Measurements from ENCODE around the gene LATS2.

LATS2 gene

GRCh38 chr13:20994441-20994821, 67.0 kb downstream of the LATS2 start:
- DNase-seq (ENCODE audit: low read depth in 2 of 2, low spot score in 1 of 2) = no peak

DNA sequence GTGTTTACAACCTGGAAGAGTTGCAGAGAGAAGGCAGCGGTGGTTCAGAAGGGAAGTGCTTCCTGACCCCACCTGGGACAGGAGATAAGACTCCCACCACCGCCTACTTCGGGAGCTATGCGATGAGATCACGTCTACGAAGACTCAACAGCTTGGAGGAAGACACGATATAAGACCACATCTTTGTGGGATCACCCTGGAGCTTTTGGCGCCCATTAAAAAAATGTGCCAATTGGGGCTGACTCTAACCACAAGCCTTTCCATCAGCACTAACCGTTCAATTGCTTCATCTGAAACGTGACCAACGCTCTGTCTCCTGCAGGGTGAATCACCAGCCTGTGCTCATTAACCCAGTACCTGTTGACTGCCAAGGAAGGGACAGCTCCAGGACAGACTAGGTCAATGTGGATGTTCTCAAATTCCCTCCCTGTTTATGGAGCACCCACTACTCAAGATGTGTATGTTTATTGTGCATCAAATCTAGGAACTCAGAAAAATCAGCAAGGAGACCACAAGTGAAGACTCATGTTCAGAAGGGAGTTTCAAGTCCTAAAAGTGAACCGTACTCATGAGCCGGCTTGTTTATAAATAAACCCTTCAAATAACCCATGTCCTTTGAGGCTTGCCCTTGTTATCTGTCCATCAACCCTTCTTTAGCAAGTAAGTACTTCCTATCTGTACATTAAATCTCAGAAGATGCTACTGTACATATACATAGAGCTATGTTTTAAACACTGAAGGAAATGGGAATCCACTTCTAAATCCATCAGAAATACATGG, 67.5 kb downstream of the LATS2 start:
- DNase-seq (ENCODE audit: low read depth in 2 of 2, low spot score in 1 of 2) = no peak

DNA sequence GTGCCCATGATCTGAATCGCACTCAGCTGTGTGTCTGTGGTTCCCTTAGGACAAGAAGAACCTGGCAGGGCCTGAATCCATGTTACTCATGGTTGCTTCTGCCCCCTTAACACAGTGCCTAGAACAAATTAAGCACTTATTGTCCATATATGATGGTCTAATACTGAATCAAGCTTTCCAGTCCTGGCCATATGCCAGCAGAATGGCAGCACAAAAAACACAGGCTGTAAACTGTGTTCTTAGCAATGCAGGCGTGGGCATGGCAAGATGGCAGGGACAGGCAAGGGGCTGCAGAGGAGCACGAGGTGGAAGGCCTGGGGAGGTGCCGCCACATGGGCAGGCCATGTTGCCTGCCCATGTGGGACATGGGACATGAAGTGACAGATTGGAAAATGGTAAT, 68.2 kb downstream of the LATS2 start:
- no peak for DNase-seq (ENCODE audit: low read depth in 2 of 2, low spot score in 1 of 2)

- no peak for DNase-seq (ENCODE audit: low read depth in 2 of 2, low spot score in 1 of 2)
Measured at GRCh38 chr13:20991741-20992520, 69.5 kb downstream of the LATS2 start.

DNA sequence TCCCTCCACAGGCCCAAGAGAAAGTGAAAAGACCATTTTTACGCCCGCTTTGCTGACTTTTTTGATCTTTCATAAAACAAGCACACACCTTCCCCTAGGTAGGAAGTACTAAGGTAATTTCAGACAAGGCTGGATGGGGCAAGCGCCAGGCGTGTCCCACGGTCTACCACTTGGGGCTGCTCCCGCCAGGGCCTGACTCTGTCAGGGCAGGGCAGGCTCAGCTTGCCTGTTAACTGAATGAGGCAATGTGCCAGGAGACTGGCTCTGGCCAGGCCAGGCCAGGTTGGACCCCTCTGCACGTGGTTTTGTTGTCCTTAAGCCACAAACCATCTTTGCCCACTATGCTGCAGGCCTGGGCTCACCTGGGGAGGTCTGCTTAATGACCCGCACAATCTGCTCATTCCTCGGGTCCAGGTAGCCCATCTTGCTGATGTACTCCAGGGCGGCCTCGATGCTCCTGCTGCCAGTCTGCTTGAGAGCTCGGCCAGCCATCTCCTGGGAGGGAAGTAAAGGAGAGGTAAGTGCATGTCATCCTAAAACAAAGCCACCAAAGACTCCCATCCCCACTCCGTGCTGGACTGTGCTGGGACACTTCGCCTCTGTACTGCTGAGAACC, 70.4 kb downstream of the LATS2 start:
- no peak for DNase-seq (ENCODE audit: low read depth in 2 of 2, low spot score in 1 of 2)

GRCh38 chr13:20989656-20990321, 71.6 kb downstream of the LATS2 start:
- no peak for DNase-seq (ENCODE audit: low read depth in 2 of 2, low spot score in 1 of 2)

- DNase-seq (ENCODE audit: low read depth in 2 of 2, low spot score in 1 of 2) = no peak
Measured at GRCh38 chr13:20988909-20989655, 72.3 kb downstream of the LATS2 start.

GRCh38 chr13:20988033-20988908, 73.1 kb downstream of the LATS2 start:
- DNase-seq (ENCODE audit: low read depth in 2 of 2, low spot score in 1 of 2) = no peak

DNA sequence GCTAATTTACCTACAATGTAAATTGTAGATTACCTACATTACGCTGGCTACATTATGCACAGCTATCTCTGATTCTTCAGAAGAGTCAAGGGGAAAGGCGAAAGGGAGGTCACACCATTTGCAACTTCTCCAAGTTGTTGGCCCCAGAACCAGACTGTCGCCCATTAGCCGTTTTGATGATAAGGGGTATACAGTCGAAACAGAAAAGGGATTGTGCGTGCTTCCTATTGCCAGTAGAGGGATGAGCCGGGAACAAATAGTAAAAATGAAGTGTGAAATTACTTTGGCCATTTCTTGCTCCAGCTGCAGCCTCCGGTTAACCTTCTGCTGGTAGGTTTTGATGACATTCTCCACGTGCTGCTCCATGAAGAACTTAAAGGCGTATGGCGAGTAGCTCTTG, 73.8 kb downstream of the LATS2 start:
- DNase-seq (ENCODE audit: low read depth in 2 of 2, low spot score in 1 of 2) = no peak

- DNase-seq (ENCODE audit: low read depth in 2 of 2, low spot score in 1 of 2) = no peak
Measured at GRCh38 chr13:20984879-20985278, 76.5 kb downstream of the LATS2 start.

DNA sequence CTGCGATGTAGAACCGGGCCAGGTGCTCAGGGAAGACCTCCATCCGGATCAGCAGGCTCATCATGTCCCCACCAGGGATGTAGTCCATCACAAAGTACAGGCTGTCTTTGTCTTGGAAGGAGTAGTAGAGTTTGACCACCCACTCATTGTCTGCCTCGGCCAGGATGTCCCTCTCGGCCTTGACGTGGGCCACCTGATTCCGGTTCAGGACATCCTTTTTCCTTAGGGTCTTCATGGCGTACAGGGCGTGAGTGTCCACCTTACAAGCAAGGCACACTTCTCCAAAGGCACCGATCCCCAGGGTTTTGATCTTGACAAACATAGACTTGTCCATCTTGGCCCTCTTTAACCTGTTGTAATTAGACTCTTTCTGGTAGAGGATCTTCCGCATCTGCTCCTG, 78.0 kb downstream of the LATS2 start:
- no peak for DNase-seq (ENCODE audit: low read depth in 2 of 2, low spot score in 1 of 2)

DNA sequence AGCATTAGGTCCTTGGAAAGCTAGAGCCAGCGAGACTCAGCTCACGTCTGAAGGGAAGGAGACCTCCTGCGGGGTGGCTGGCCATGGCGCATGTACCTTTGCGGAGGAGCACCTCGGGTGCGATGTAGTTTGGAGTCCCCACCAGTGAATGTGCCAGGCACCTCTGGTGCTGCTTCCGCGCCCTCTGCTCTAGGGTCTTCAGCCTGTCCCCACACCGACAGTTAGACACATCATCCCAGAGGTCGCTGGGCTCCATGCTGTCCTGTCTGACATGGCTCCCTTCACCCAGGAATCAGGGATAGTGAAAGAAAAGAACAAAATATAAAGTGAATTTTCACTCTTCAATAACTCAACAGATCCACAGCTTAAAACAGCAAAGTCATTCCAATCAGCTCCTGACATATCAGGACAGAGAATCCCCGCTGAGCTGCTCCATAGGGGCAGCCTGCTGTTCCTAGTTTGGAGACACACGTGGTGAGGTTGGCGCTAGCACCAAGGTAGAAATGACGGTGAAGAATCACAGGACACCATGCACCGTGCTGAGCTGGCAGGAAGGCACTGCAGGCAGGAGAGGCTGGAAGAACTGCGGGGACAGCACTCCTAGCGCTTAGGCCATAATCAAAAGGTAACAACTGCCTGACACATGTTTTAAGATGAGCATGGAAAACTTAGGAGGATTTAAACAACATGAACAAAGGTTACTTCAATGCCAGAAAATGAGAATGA, 79.9 kb downstream of the LATS2 start:
- no peak for DNase-seq (ENCODE audit: low read depth in 2 of 2, low spot score in 1 of 2)

GRCh38 chr13:20980899-20981298, 80.5 kb downstream of the LATS2 start:
- DNase-seq (ENCODE audit: low read depth in 2 of 2, low spot score in 1 of 2) = no peak

- DNase-seq (ENCODE audit: low read depth in 2 of 2, low spot score in 1 of 2) = no peak
Measured at GRCh38 chr13:20980430-20980829, 81.0 kb downstream of the LATS2 start.

DNA sequence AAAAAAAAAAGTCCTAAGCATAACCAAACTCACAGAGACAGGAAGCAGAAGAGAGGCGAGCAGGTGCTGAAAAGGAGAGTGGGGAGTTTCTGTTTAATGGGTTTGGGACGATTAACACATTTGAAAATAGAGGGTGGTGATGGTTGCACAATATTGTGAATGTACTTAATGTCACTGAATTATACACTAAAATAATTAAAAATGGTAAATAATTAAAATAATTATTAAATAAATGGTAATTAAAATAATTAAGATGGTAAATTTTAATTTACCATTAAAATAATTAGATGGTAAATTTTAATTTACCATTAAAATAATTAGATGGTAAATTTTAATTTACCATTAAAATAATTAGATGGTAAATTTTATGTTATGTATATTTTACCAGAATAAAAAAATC, 84.0 kb downstream of the LATS2 start:
- DNase-seq (ENCODE audit: low read depth in 2 of 2, low spot score in 1 of 2) = no peak

DNA sequence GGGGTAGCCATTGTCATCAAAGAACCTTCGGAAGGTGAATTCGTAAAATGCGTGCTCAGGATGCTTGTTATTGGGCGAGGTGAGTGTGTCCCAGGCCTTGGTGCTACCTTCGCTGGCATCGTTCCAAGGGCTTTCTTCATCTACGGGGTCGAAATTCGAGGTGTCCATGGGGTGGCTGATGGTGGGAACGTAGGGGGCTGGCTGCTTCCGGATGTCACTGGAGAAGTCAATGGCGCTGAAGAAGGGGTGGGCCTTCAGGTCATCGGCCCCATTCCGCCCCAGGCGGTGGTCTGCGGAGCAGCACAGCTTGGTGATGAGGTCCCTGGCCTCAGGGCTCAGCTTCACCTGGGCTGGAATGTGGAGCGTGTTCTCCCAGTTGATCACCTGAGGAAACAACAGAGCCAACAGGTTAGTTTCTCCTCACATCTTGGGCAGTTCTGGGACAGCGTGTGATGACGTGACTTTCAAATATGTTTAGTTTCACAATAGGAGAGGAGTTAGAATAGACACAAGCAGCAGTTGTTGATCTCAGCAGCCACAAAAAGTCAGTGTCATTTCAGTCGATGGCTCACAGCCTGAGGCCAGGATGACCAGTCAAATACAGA, 86.3 kb downstream of the LATS2 start:
- DNase-seq (ENCODE audit: low read depth in 2 of 2, low spot score in 1 of 2) = no peak

- DNase-seq (ENCODE audit: low read depth in 2 of 2, low spot score in 1 of 2) = no peak
Measured at GRCh38 chr13:20973886-20974425, 87.4 kb downstream of the LATS2 start.

- DNase-seq (ENCODE audit: low read depth in 2 of 2, low spot score in 1 of 2) = no peak
Measured at GRCh38 chr13:20972731-20973130, 88.7 kb downstream of the LATS2 start.

GRCh38 chr13:20969182-20969581, 92.2 kb downstream of the LATS2 start:
- DNase-seq (ENCODE audit: low read depth in 2 of 2, low spot score in 1 of 2) = no peak
